ENCODE measurements around the gene ZNF618.

DNA sequence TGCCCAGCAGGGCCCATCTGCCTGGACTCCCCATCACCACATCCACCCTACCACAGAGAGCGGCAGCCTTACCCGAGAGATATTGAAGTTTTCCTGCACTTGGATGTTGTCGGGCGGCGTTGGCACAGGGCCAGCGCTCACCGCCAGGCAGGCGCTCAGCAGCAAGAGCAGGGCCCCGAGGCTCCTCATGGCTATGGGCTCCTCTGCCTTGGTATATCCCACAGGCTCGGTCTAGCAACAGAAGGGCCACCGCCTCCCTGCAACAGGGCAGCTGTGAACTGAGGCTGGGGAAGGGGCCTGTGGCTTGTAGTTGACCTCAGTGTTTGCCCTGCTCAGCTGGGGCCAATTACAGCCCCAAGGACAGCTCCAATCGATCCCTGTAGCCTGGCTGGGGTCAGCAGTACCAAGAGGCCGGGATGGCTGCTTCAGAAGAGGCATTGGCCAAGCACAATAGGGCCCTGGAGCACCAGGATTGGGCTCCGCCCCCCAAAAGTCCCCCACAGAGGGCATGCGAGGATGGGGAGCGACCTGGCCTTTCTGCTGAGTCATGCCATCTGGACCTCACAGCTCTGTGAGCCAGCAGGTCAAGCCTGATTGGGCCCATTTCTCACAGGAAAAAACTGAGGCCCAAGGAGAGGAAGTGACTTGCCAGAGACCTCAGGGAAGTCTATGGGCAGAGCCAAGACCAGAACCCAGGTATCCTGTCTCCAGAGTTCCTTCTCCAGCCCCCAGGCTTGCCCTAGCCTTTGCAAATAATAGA, 202.1 kb downstream of the ZNF618 start, which contains the start of gene AMBP:
- TF ChIP-seq, protein P1, sequence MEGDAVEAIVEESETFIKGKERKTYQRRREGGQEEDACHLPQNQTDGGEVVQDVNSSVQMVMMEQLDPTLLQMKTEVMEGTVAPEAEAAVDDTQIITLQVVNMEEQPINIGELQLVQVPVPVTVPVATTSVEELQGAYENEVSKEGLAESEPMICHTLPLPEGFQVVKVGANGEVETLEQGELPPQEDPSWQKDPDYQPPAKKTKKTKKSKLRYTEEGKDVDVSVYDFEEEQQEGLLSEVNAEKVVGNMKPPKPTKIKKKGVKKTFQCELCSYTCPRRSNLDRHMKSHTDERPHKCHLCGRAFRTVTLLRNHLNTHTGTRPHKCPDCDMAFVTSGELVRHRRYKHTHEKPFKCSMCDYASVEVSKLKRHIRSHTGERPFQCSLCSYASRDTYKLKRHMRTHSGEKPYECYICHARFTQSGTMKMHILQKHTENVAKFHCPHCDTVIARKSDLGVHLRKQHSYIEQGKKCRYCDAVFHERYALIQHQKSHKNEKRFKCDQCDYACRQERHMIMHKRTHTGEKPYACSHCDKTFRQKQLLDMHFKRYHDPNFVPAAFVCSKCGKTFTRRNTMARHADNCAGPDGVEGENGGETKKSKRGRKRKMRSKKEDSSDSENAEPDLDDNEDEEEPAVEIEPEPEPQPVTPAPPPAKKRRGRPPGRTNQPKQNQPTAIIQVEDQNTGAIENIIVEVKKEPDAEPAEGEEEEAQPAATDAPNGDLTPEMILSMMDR (IDR thresholded peaks at IDR 0.05), result no peak
- no peak for TF ChIP-seq POLR2AphosphoS5 (IDR thresholded peaks at IDR 0.05)

Measured in prostate gland (tissue), 2 donors.